ENCODE results near the gene USP33.
"Not testable (repeated sequence)": the region's sequence is repeated elsewhere in the genome, so short reads cannot be mapped to it uniquely, and the experiment has no call there.

The USP33 gene

DNA sequence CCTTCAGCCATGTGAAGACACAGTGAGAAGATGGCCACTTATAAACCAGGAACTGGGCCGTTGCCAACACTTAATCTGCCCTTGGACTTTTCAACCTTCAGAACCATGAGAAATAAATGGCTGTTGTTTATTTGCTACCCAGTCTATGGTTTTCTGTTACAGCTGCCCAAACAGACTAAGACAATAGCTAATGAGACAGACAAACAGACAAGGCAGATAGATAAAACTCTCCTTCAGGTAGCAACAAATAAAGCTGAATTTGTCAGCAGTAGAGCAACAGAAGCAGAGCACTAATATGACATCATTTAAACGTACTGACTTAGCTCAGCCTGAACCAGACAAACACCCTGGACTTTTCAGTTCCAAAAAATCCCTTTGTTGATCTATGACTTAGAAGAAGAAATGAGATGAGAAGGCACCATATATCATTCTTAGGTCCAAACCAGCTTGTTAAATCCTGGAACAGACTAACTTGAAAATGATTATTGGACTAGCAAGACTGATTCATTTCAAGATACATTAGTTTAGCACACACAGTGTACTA is 104.1 kb downstream of the USP33 start:
- Histone ChIP-seq H3K9ac (ENCODE audit: low read depth in 1 of 2, low read length in 2 of 2) (no peak overlapping the region), H3K27ac (ENCODE audit: low read depth in 2 of 2, low read length in 2 of 2) (no peak overlapping the region), H3K9me3 (ENCODE audit: control insufficient read depth in 2 of 2, low read length in 2 of 2) (no peaks in the 10 kb centered on the region), H3K4me3 (ENCODE audit: low read length in 2 of 2) (no peak overlapping the region), H3K4me1 (ENCODE audit: control insufficient read depth in 2 of 2, insufficient read depth in 2 of 2, low read length in 2 of 2) (no peaks in the 10 kb centered on the region), H3K27me3 (ENCODE audit: control insufficient read depth in 2 of 2, insufficient read depth in 2 of 2, low read length in 2 of 2) (no peaks in the 10 kb centered on the region), H3K36me3 (ENCODE audit: control insufficient read depth in 2 of 2, insufficient read depth in 2 of 2, low read length in 2 of 2) (no peaks in the 10 kb centered on the region)

DNA sequence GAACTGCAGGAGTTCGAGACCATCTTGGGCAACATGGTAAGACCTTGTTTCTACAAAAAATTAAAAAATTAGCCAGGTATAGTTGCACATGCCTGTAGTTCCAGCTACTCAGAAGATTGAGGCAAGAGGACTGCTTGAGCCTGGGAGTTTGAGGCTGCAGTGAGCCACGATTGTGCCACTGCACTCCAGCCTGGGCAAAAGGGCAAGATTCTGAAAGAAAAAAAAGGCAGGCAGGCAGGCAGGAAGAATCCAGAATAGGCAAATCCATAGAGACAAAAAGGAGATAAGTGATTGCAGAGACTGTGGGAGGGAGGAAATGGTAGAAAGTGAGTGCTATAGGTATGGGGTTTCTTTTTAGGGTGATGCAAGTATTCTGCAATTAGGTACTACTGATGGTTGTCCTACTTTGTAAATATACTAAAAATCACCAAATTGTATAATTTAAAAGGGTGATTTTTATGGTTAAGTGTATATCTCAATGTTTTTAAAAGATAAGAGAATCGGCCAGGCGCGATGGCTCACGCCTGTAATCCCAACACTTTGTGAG is 106.6 kb downstream of the USP33 start:
- Histone ChIP-seq H3K27ac (ENCODE audit: low read depth in 2 of 2, low read length in 2 of 2) (no peak overlapping the region), H3K9me3 (ENCODE audit: control insufficient read depth in 2 of 2, low read length in 2 of 2) (peaks cover 0 to 2% of the 10 kb centered on the region in 2 donors)

DNA sequence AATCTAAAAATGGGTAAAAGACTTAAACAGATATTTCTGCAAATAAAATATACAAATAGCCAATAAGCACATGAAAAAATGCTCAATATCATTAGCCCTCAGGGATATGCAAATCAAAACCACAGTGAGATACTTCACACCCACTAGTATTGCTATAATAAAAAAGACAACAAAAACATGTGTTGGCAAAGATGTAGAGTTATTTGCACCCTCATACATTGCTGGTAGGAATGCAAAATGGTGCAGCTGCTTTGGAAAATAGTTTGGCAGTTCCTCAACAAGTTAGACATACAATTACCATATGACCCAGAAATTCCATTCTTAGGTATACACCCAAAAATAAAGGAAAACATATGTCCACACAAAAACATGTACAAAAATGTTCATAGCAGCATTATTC is 107.4 kb downstream of the USP33 start:
- H3K27me3 ChIP-seq (ENCODE audit: control insufficient read depth in 2 of 2, insufficient read depth in 2 of 2, low read length in 2 of 2), result no peaks in the 10 kb centered on the region
- no peaks in the 10 kb centered on the region for H3K36me3 ChIP-seq (ENCODE audit: control insufficient read depth in 2 of 2, insufficient read depth in 2 of 2, low read length in 2 of 2)
- no peak overlapping the region for H3K9ac ChIP-seq (ENCODE audit: low read depth in 1 of 2, low read length in 2 of 2)
- H3K4me3 ChIP-seq (ENCODE audit: low read length in 2 of 2), result no peak overlapping the region
- no peak overlapping the region for H3K27ac ChIP-seq (ENCODE audit: low read depth in 2 of 2, low read length in 2 of 2)
- peaks cover 0 to 2% of the 10 kb centered on the region in 2 donors for H3K9me3 ChIP-seq (ENCODE audit: control insufficient read depth in 2 of 2, low read length in 2 of 2)
- no peaks in the 10 kb centered on the region for H3K4me1 ChIP-seq (ENCODE audit: control insufficient read depth in 2 of 2, insufficient read depth in 2 of 2, low read length in 2 of 2)

More for the DNA sequence above, 106.6 kb downstream of the USP33 start:
- Histone ChIP-seq H3K4me3 (ENCODE audit: low read length in 2 of 2) (no peak overlapping the region), H3K36me3 (ENCODE audit: control insufficient read depth in 2 of 2, insufficient read depth in 2 of 2, low read length in 2 of 2) (no peaks in the 10 kb centered on the region), H3K4me1 (ENCODE audit: control insufficient read depth in 2 of 2, insufficient read depth in 2 of 2, low read length in 2 of 2) (no peaks in the 10 kb centered on the region), H3K27me3 (ENCODE audit: control insufficient read depth in 2 of 2, insufficient read depth in 2 of 2, low read length in 2 of 2) (no peaks in the 10 kb centered on the region), H3K9ac (ENCODE audit: low read depth in 1 of 2, low read length in 2 of 2) (no peak overlapping the region)

DNA sequence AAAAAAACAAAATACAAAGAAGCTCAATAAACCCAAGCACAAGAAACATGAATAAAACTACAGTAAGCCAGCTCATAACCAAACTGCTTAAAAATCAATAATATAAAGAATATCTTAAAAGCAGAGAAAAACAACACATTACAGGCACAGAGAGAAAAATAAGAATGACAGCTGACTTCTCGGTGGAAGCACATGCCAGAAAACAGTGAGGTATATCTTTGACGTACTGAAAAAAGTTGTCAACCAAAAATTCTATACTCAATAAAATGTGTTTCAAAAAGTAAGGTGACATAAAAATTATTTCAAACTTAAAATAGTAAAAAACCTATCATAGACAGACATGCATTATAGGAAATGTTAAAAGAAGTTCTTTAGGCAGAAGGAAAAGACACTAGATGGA is 110.5 kb downstream of the USP33 start:
- Histone ChIP-seq H3K9ac (ENCODE audit: low read depth in 1 of 2, low read length in 2 of 2) (no peak overlapping the region), H3K27ac (ENCODE audit: low read depth in 2 of 2, low read length in 2 of 2) (no peak overlapping the region), H3K27me3 (ENCODE audit: control insufficient read depth in 2 of 2, insufficient read depth in 2 of 2, low read length in 2 of 2) (no peaks in the 10 kb centered on the region), H3K4me1 (ENCODE audit: control insufficient read depth in 2 of 2, insufficient read depth in 2 of 2, low read length in 2 of 2) (no peaks in the 10 kb centered on the region), H3K36me3 (ENCODE audit: control insufficient read depth in 2 of 2, insufficient read depth in 2 of 2, low read length in 2 of 2) (no peaks in the 10 kb centered on the region), H3K9me3 (ENCODE audit: control insufficient read depth in 2 of 2, low read length in 2 of 2) (peaks cover 0 to 2% of the 10 kb centered on the region in 2 donors), H3K4me3 (ENCODE audit: low read length in 2 of 2) (no peak overlapping the region)

DNA sequence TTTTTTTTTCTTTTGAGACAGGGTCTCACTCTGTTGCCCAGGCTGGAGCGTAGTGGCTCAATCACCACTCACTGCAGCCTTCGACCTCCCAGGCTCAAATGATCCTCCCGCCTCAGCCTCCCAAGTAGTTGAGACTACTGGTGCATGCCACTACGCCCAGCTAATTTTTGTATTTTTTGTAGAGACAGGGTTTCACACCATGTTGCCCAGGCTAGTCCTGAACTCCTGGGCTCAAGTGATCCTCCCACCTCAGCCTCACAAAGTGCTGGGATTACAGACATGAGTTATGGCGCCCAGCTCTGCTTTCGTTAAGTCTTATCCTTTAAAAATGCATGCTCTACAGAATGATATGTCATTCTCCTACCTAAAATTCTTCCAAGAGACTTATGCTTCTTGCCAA is 113.4 kb downstream of the USP33 start:
- H3K4me3 ChIP-seq (ENCODE audit: low read length in 2 of 2); H3K4me1 ChIP-seq (ENCODE audit: control insufficient read depth in 2 of 2, insufficient read depth in 2 of 2, low read length in 2 of 2); H3K27ac ChIP-seq (ENCODE audit: low read depth in 2 of 2, low read length in 2 of 2); H3K9me3 ChIP-seq (ENCODE audit: control insufficient read depth in 2 of 2, low read length in 2 of 2); H3K36me3 ChIP-seq (ENCODE audit: control insufficient read depth in 2 of 2, insufficient read depth in 2 of 2, low read length in 2 of 2); H3K9ac ChIP-seq (ENCODE audit: low read depth in 1 of 2, low read length in 2 of 2); H3K27me3 ChIP-seq (ENCODE audit: control insufficient read depth in 2 of 2, insufficient read depth in 2 of 2, low read length in 2 of 2): not testable (repeated sequence)
